Activated naive CD8-positive, alpha-beta T cell treated with anti-CD3 and anti-CD28 coated beads, Interleukin-2, amount 50 U/mL, for 16 hours (primary cell): ENCODE measurements around the gene FMO4.
"Not testable (repeated sequence)": the region's sequence is repeated elsewhere in the genome, so short reads cannot be mapped to it uniquely, and the experiment has no call there.

ENCODE experiments used
- DNase-seq: peaks from one replicate; pipeline ENCODE4 v3.0.0-alpha.2; 2020; ENCODE audit warnings: low read depth, low spot score

FMO4 gene

DNA sequence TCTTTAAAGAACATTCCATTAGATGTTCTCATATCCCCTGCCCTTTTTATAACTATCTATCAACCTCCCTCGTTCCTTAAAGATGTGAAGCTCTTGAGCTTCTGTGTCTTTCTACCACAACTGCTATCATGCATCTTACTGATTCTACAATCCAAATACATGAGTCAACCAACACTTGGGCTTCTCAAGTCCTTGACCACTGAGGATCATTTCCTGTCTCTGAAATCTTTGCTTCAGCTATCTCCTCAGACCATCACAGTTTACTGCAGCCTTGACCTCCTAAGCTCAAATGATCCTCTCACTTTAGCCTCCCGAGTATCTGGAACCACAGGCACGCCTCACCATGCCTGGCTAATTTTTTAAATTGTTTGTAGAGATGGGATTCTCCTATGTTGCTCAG is 75.2 kb downstream of the FMO4 start:
- no peak for DNase-seq

GRCh38 chr1:171390740-171391139 is 76.8 kb downstream of the FMO4 start:
- DNase-seq = not testable (repeated sequence)
